Eye (tissue), 1 donor: ENCODE data around the gene TIGD2.

Experiments used
- DNase-seq: peaks from one replicate; pipeline ENCODE4 v3.0.0-alpha.2; 2015

The TIGD2 gene

DNA sequence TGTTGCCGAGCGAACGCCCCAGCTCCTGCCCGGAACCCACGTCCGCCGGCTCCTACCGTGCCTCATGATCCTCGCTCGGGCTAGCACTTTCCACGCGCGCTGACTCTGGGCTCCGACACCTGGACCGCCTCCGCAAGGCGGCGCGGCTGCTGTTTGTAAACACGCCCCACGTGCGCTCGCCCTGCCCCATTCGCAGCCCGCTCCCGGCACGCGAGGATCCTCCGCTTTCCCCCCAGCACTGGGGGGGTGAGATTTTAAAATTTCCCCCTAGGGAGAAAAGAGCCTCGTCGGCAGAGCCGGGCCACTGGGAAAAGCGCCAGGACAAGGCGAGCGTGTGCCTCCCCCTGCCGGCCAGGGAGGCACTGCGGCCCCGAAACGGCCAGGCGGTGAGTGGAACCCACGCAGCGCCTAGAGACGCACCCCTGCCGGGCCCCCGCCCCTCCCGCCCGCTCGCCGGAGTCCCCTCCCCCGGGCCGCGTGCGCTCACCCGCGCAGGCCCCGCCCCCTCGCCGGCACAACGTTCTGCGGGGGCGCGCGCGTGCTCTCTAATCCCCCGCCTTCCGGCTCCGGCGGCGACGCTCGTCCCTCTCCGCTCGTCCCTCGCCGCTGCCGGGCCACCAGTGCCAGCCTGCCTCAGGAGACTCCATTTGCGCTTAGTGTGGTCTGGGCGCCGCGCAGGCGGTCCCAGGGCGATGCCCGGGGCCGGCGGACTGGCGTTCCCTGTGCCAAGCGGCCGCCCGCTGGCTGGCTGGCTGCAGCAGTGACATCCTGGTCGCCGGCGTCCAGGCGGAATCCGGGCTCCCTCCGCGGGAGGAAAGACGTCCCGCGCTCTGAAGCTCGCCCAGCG lies at the start of gene TIGD2:
TSS of gene TIGD2 (plus strand) at position 548 of the 847 bp plus-strand sequence. CDS start 1,442 bp downstream, outside the sequence.
- DNase-seq = peak; percentile 95

DNA sequence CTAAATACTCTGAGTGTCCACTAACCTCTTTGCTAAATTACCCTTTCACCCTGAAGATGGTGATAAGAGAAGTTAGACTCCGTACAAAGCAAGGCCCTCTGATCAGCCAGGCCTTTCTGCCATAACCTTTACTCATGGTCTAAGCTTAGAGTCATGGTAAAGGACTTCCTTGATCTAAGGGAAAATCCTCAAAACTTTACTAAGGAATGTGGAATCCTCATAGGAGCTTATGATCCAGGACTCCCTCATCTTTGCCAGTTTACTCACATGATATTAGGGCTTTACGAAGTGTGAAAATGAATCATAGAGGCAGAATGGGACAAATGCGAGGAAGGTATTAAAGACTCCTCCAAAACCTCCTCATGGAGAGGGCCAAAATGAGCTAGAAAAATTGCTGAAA lies 46.5 kb upstream of the TIGD2 start:
- no peak for DNase-seq

DNA sequence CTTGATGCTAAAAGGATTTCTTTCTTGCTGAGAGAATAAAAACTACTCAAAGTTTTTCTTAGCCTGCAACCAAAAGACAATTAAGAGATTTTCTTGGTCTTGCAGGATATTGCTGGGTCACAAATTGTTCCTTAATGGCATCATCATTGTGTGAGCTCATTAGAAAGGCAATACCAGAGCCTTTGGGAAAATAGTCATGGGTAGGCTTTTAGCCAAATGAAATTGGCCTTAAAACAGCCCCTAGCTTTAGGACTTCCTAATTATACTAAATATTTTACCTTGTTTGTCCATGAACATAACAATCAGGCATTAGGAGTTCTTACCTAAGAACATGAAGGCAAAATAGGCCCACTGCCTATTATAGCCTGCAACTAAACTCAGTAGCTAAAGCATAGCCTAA lies 43.9 kb upstream of the TIGD2 start:
- DNase-seq = no peak

DNA sequence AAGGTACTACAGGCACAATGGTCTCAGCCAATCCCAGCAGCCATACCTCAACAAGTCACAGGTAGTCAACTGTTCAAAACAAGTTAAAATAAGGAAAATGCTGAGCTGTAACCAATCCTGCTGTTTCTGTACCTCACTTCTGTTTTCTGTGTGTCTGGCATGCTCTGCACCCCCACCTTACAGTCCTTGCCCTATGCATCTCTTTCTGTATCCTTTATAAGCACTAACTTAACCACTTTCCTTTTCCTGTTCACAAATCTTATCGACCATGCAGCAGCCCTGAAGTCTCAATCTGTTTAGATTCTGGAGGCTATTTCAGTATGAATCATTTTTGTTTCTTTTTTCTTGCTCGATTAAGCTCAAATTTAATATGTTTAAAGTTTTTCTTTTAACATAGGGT lies 41.9 kb upstream of the TIGD2 start:
- no peak for DNase-seq

DNA sequence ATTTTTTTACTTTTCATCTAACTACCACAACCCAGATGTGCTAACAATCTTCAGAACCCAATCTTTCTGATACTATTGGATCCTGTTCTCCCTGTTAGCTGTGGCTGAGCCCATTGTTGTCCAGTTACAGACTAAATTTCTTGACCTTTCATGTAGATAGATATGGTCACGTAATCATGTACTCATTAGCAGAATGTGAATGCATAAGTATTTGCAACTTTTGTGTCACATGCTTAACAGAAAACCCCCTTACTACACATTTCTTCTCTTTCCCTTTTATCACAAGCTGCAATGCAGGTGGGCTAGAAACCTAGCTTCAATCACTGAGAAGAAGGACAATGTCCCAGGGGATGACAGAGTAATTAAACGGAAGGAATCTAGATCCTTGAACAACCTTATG lies 41.3 kb upstream of the TIGD2 start:
- no peak for DNase-seq

DNA sequence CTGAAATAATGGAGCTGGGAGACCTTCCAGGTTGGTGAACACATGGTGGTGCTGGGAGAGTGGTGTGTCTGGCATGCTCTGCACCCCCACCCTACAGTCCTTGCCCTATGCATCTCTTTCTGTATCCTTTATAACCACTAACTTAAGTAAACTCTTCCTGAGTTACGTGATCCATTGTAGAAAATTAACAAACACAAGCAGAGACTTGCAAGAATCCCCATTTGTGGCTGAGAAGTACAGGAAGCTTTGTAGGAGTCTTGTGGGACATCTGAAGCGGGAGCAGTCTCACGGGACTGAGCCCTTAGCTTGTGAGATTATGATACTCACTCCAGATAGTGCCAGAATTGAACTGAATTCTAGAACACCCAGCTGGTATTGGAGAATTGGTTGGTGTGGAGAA lies 40.0 kb upstream of the TIGD2 start:
- no peak for DNase-seq

DNA sequence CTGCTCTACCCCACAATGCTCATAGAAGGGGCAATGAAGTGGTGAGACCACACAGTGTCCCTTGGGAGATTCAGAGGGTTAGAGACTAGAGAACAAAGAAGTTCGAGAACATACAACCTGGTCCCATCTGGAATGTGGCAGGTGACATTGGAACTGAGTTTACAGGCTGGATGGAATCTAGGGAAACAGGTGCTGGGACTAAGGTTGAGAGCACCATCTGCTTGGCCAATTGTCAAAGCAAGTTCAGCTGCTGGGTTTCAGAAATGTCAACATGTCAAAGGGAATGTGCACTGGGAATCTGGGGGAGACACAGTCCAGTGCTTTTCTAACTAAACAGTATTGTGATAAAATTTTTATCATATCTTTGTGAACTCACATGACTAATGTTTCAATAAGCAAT lies 38.4 kb upstream of the TIGD2 start:
- no peak for DNase-seq

DNA sequence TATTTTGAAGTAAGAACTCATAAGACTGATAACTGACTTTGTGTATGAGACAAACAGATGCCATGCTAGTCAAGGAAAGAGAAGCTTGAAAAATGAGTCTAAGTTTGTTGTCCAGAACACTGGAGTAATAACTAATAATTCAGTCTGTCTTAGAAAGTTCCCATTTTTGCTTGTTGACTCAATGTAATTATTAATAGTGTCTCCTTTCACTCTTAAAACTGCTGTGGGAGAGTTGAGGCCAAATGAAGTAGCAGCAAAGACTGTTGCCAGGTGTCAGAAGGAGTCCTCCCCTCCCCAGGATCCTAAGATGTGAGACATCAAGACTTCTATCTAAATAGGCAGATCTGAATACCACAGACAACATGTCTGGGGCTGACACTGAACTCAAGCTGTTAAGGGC lies 33.6 kb upstream of the TIGD2 start:
- no peak for DNase-seq

DNA sequence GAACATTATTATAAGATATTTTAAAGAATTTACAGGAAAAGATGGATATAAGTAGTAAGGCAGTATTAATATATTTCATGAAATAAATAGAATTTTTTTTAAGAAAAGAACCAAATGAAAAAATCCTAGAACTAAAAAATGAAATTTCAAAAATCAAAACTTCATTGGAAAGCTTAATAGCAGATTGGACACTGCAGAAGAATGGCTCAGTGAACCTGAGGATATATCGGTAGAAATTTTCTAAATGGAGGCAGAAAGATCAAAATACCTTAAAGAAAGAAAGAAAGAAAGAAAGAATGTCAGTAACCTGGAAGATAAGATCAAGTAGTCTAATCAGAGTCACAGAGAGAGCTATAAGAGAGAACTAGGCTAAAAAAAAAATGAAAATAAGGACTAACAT lies 33.0 kb upstream of the TIGD2 start:
- DNase-seq = no peak

DNA sequence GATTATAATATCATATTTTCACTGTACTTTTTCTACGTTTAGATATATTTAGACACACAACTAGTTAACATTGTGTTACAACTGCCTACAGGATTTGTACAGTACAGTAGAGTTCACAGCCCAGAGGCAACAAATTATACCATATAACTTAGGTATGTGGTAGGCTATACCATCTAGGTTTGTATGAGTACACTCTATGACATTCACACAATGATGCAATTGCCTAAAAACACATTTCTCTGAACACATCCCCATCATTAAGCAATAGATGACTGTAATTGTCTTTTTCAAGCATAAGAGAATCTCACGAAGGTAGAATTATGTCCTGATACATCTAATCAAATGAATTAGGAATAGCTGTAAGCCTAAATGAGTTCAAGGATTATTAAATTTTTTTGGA lies 12.3 kb upstream of the TIGD2 start:
- no peak for DNase-seq

DNA sequence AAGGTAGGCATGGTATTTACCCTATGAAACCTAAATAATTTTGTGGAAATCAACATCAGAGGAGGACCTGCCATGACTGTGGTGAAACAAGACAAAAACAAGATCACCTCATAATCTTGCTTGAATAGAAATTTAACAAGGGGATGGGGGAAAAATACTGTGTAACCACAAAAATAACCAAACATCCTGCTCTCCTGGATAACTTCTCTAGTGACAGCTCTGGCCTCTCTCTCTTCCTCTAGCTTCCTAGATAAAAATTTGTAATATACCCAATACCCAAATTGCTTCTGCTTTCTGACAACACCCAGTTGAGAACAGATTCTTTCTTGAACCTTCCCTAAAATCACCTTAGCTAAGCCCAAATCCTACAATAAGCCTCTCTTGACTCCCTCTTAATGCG lies 11.9 kb upstream of the TIGD2 start:
- no peak for DNase-seq

DNA sequence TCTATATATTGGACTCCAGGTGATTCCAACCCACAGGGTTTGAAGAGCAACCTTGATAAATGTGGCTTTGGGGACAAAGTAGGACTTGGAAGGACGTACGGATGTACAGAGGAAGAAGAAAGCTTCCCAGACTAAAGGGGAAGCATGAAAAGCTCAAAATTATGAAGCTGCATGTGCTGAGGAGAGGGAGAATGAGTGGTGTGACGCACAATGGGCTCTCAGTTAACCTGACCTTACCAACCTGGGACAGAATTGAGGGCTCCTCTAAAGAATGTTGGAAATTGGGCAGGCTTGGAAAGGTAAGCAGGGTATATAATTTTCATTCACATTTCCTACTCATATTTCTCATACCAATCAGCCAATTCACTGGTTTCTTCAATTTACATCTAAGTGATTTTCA lies 10.5 kb upstream of the TIGD2 start:
- no peak for DNase-seq

DNA sequence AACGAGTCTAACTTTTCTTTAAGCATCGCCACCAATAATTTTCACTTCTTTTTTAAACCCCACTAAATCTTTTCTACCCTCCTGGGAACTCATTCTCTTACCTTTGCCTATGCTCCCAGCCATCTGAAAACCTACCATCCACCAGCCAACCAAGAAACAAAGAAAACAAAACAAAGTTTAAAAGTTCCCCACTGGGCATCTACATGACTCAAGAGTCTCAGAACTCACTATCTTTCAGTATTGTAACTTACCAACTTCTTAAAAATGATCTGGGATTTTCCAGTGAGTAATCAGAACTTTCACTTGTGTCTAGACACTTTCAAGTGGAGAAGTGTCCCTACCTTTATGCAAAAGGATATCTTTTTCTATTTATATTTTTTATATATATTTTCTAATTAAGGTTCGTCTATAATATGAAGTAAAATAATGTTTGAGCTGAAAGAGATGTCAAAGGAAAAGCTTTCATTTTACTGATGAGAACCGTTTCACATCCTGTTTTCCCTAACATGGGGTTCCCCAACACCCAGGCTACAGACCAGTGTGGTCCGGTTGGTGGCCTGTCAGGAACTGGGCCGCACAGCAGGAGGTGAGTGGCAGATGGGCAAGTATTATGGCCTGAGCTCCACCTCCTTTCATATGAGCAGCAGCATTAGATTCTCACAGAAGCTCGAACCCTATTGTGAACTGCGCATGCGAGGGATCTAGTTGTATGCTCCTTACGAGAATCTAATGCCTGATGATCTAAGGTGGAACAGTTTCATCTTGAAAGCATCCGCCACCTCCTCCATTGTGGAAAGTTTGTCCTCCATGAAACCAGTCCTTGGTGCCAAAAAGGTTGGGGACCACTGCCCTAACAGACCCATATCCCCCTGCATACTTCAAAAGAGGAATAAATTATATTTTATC lies 9.8 kb upstream of the TIGD2 start:
- no peak for DNase-seq

DNA sequence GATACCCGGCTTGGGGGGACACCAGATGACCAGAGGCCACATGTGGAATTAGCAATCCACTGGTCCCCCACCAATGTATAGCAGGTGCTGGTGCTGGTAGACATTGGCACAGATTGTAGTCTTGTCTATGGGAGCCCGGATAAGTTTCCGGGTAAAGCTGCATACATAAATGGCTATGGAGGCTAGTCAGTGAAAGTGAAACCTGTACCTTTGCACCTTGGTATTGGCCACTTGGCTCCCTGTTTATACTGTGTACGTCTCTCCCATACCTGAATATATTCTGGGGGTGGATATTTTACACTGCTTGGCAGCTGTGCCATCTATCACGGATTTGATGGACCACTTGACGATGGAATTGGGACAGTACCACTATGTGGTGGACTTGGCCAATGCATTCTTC lies 5.6 kb upstream of the TIGD2 start:
- DNase-seq = no peak

DNA sequence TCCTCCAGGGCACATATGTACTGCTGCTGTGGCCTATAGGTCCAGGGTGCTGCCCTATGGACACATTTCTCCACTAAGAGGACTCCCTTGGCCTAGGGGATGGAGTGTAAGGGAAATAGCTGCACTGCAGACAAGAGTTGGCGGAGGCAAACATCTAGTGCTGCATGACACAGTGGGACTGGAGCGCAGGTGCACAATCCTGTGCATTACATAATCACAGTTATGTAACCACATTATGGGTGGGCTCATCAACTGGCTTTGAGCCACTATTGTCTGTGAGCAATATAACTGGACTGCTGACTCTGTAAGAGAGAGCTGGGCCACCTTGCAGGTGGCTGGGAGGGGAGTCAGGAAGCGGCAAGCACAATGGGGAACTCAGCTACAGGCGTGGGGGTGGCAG lies 3.2 kb upstream of the TIGD2 start:
- DNase-seq = peak; percentile 23

DNA sequence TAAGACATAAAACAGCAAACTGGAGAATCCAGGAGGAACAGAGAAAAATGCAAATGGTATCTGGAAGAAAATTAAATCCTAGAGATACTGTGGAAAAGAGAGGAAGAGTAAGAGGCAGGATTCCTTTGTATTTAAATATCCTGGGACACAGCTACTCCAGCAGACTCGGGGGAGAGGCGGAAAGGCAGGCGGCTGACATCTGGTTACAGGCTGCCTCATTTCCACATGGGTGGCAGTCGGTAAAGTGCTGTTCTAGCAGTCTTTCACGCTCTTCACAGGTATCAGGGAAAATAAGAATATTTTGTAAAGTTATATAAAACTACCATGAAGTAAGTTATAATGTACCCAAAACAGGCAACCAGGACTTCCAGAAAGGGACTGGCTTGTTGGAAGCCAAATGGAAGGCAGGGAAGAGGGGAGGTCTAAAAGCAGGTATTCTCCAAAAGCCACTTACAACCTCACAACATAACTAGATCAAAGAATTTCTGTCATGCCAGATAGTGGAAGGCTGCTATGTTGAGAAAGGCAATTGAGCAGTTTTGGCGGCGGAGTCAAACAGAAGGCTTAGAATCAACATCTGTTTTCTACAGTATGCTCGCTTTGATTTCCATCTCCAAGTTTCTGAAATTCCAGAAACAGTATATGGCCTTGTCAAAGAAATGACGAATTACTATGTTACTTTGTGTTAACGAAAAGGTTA lies 1.3 kb upstream of the TIGD2 start:
- peak; percentile 44 for DNase-seq

DNA sequence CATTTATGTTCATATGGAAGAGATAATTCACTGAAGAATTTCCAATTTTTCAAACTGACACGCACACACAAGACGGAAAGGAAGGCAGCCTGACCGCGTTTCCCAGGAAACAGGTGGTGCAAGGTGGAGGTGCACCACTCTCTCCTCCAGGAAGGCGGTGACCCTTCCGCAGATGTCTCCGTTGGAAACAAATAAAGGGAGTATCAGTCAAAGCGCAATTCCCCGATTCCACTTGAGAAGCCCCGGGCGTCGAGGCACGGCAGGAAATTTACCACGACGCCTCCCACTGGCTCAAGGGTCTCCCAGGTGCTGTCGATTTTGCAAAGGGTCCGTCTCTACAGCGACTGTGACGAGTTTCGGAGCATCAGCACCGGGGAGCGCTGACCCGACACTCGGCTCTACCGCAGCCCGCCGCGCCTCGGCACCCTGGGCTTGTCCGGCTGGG lies 770 bp upstream of the TIGD2 start:
- no peak for DNase-seq

DNA sequence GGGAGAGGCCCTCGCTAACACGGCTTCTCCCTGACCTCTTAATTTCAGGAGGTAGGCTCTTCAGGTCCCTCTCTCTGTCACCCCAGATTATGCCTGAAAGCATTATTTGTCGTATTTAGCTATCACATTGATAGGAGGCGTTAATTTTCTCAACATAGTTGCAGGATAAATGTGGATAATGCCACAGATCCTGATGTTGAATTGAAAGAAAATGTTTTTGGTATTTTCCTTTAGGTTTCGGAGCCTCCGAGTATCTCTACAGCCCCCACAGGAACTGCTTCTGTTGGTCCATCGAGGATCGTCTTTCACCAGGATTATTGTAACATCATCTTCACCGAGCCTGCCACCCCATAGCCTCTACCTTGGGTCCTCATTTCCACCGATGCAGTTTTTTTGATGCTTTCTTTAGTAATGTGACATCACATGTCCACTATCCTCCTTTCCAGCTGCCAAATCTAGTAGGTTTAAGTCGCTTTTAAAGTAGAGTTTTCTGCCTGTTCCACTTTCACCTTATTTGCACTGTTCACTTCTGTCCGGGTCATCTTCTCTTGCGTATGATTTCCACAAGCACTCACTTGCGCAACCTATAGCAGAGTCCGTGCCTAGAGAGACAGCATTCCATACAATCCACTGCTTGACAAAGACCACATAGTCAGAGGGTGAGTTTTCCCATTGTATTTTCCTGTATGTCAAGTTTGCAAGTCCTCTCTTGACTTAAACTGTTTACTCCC lies 665 bp downstream of the TIGD2 start:
- peak; percentile 65 for DNase-seq

DNA sequence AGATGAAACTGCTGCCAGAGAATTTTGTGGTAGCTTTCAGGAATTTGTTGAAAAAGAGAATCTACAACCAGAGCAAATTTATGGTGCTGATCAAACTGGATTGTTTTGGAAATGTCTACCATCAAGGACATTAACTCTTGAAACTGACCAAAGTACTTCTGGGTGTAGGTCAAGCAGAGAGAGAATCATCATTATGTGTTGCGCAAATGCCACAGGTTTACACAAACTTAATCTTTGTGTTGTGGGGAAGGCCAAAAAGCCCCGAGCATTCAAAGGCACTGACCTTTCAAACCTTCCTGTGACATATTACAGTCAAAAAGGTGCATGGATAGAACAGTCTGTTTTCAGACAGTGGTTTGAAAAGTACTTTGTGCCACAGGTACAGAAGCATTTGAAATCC lies 2.1 kb downstream of the TIGD2 start:
- no peak for DNase-seq

DNA sequence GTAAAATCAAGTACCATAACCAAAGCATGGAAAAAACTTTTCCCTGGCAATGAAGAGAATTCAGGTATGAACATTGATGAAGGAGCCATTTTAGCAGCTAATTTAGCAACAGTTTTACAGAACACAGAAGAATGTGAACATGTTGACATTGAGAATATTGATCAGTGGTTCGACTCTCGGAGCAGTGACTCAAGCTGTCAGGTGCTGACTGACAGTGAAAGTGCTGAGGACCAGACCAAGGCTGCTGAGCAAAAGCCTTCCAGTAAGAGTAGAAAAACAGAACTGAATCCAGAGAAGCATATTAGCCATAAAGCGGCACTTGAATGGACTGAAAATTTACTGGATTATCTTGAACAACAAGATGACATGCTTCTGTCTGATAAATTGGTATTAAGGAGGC lies 2.8 kb downstream of the TIGD2 start:
- no peak for DNase-seq

DNA sequence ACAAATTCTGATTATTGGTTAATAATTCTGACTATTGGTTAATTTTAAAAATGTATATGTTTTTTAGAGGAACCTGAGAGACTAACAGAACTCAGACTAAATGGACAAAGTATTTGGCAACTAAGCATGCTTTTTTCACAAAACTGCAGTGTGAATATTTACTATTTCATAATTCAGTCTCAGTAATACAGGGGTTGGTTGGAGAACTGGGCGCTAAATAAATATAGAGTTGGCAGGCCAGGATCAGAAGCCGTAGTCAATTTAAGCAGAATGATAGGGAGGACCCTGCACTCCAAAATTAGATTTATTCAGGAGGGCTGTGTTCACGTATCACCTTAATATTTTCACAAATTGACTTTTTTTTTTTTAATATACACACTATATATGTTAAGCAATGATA lies 5.8 kb downstream of the TIGD2 start:
- DNase-seq = no peak

DNA sequence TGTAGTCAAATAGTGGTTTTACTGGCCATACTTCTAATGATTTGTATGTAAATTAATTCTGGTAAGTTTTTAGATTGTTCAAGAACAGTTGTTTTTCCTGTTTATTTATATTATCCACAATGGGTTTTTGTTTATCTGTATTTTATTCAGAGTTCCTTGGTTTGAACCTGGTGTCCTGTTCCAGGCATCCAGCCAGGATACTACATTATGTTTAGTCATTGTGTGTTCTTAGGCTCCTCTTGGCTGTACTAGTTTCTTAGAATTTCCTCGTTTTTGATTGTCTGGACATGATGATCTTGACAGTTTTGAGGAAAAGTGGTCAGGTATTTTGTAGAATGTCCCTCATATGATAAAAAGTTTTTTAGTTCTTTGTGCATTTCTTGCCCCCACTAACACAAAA lies 7.8 kb downstream of the TIGD2 start:
- DNase-seq = no peak

DNA sequence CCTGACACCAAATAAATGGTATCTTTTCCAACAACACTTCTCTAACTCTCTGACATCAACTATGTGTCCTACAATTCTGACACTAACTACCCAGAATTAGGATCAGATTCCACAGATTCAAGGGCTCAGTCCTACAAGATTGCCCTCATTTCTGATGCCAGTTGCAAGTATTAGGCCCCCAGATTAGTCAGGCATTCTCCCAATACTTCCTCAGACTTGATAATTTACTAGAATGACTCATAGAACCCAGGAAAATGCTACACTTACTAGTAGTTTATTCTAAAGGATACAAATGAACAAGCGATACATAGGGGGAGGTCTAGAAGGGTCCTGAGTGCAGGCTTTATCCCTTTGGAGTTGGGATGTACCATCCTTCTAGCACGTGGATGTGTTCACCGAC lies 8.5 kb downstream of the TIGD2 start:
- DNase-seq = no peak
